Endothelial cell (in vitro differentiated cells): ENCODE data around the gene KCTD8. TPM values are rescaled to one million over a fixed set of nuclear protein-coding genes. Genes with fewer than 3 reads are reported as not detected.

Experiments used
- DNase-seq: peaks from one replicate; pipeline ENCODE4 v3.0.0; 2021; ENCODE audit warnings: low spot score
- H3K27ac Mint-ChIP-seq: one replicate; pipeline ENCODE4 v1.8.0; 2021; ENCODE audit warnings: mixed read lengths, inconsistent platforms; ENCODE audit not compliant: unreplicated experiment
- H3K27me3 Mint-ChIP-seq: one replicate; pipeline ENCODE4 v1.8.0; 2021; ENCODE audit warnings: mild to moderate bottlenecking, moderate library complexity, mixed read lengths, inconsistent platforms; ENCODE audit not compliant: unreplicated experiment
- H3K36me3 Mint-ChIP-seq: one replicate; pipeline ENCODE4 v1.8.0; 2021; ENCODE audit warnings: mild to moderate bottlenecking, low read depth, mixed read lengths, inconsistent platforms; ENCODE audit not compliant: unreplicated experiment
- H3K4me1 Mint-ChIP-seq: one replicate; pipeline ENCODE4 v1.8.0; 2021; ENCODE audit warnings: mild to moderate bottlenecking, mixed read lengths, inconsistent platforms; ENCODE audit not compliant: unreplicated experiment
- H3K4me3 Mint-ChIP-seq: one replicate; pipeline ENCODE4 v1.8.0; 2021; ENCODE audit warnings: mild to moderate bottlenecking, mixed read lengths, inconsistent platforms; ENCODE audit not compliant: unreplicated experiment
- H3K9me3 Mint-ChIP-seq: one replicate; pipeline ENCODE4 v1.8.0; 2021; ENCODE audit warnings: mixed read lengths, inconsistent platforms; ENCODE audit not compliant: unreplicated experiment
- CTCF ChIP-seq: fragments of 200-600 bp; sonication (generic); IDR thresholded peaks from one replicate; pipeline ENCODE4 v1.5.0; 2021; ENCODE audit warnings: antibody characterized with exemption; ENCODE audit not compliant: unreplicated experiment
- total RNA-seq: library from RNA; stranded (reverse); fragmentation: NEBNext Ultra II Directional; extraction: Animal tissue kit (Norgen Biotek cat#: 25700); gene quantifications from one replicate; pipeline ENCODE4 v1.2.1, GENCODE V29; 2021; ENCODE audit not compliant: unreplicated experiment

Gene KCTD8
- total RNA-seq, 1 donor from 2014 or later, result 0.62 TPM

GRCh38 chr4:44421330-44422065, 27.1 kb downstream of the KCTD8 start:
- no peaks in the 10 kb centered on the region for H3K36me3 Mint-ChIP-seq
- no peak overlapping the region for H3K4me3 Mint-ChIP-seq
- H3K4me1 Mint-ChIP-seq, result peaks cover 4% of the 10 kb centered on the region
- H3K27me3 Mint-ChIP-seq, result no peaks in the 10 kb centered on the region
- no peak for DNase-seq
- no peak for TF ChIP-seq CTCF
- H3K27ac Mint-ChIP-seq, result no peak overlapping the region
- no peaks in the 10 kb centered on the region for H3K9me3 Mint-ChIP-seq

DNA sequence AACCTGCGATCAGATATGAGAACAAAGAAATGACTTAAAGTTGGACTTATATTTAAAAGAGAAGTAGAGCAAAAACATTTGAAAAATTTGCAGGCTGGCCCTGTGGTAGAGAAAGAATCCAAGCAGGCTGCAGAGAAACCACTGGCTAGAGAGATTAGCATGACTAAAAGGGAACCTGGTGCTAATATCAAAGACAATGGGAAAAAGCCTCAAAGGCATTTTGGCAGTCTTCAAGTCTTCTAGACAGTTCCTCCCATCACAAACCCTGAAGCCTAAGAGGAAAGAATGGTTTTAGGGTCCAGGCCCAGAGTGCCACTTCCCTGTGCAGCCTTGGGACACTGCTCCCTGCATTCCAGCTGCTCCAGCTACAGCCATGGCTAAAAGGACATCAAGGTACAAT, 33.4 kb downstream of the KCTD8 start:
- DNase-seq, result no peak
- Mint-ChIP-seq H3K36me3 (no peaks in the 10 kb centered on the region), H3K4me1 (no peaks in the 10 kb centered on the region), H3K27ac (no peak overlapping the region), H3K4me3 (no peak overlapping the region), H3K27me3 (no peaks in the 10 kb centered on the region), H3K9me3 (no peaks in the 10 kb centered on the region)
- no peak for TF ChIP-seq CTCF

DNA sequence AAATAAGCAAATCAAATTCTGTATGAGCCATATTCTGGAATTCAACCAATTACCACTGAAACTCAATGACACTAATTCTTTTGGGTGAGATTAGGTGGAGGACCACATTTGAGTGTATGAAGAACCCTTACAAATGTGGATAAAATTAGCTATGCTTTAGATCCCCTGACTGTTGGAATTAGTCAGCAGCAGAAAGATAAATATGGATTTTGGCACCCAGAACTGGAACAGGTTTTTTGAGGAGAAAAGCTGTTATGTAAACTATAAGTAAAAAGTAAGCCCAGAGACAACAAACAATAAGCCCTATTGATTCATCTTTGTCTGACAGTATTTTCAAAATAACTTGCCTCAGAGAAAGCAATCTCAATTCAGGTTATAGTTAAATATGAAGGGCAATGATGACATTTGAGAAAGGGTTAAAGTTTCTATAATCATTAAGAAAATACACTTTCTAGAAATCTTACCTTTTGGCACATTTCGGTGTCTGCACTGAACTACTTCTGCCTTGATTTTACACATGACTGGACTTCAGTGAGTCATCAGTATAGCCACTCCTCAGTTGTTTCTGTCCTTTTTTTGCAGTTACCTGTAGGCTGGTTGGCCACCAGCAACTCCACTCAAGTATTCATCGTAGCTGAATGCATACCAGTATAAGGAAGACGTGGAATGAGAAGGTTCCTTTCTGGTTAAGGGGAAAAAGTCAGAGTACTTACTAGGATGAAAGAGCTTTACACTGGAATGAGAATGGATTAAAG, 80.0 kb downstream of the KCTD8 start:
- Mint-ChIP-seq H3K4me1 (peaks cover 4% of the 10 kb centered on the region), H3K9me3 (no peaks in the 10 kb centered on the region), H3K4me3 (no peak overlapping the region), H3K36me3 (no peaks in the 10 kb centered on the region), H3K27me3 (no peaks in the 10 kb centered on the region), H3K27ac (no peak overlapping the region)
- TF ChIP-seq CTCF, result no peak
- DNase-seq, result no peak

DNA sequence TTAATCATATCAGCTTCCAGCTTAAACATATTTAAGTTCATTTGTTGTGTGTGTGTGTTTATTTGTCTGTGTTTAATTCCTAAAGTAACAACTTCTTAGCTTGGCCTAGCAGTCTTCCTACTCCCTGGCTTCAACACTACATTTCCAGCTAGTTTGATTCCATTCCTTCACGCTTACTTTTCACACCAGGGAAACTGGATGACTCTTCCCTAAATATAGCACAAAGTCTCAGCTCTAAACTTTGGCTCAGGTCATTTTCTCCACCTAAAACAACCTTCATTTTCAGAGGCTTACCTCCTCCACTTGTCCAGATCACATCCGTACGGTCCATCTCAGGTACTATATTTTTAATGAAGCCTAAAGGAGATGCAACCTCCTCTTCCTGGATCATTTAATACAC, 94.4 kb downstream of the KCTD8 start:
- peaks cover 1% of the 10 kb centered on the region for H3K27me3 Mint-ChIP-seq
- no peak overlapping the region for H3K27ac Mint-ChIP-seq
- DNase-seq, result no peak
- no peak overlapping the region for H3K4me3 Mint-ChIP-seq
- no peaks in the 10 kb centered on the region for H3K9me3 Mint-ChIP-seq
- no peaks in the 10 kb centered on the region for H3K36me3 Mint-ChIP-seq
- TF ChIP-seq CTCF, result no peak
- no peaks in the 10 kb centered on the region for H3K4me1 Mint-ChIP-seq

DNA sequence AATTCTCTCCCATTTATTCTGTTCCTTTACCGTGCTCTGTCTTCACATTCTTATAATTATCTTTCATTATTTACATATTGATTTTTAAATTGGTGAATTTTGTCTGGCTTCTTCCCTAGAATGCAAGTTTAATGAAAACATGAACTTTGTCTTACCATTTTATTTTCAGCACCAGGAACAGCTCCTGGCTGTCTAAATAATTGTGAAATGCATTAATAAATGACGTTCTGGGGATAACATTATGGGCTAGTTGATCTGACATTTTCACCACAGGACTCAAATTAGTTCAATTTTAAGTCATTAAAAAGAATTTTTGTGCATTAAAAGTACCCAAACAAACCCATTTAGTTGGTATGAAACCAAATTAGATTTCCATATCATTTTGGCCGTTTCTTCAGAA, 97.5 kb downstream of the KCTD8 start:
- Mint-ChIP-seq H3K4me1 (no peaks in the 10 kb centered on the region), H3K4me3 (no peak overlapping the region), H3K27ac (no peak overlapping the region), H3K9me3 (no peaks in the 10 kb centered on the region), H3K27me3 (peaks cover 1% of the 10 kb centered on the region), H3K36me3 (no peaks in the 10 kb centered on the region)
- DNase-seq, result no peak
- TF ChIP-seq CTCF, result no peak
